ENCODE data around the gene GNG2.

Gene GNG2

DNA sequence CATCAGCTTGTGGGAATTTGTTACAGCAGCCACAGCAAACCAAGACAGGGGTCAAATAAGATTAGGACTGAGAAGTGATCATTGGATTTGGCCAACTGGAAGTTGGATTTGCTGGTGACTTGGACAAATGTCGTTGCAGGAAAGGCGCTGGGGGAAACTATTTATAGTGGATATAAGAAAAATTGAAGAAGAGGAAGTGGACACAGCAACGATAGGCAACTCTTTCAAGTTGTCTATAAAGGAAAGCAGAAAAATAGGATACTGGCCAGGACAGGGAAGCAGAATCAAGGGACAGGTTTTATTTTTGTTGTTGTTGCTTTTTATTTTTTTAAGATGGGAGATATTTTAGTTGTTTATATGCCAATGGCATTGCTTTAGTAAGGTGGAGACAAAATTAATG, 72.8 kb downstream of the GNG2 start:
- DNase-seq (ENCODE audit: low read depth) = no peak
- no peak overlapping the region for H3K4me3 ChIP-seq (ENCODE audit: control insufficient read depth, low read depth, low read length)
- TF ChIP-seq, protein P1, sequence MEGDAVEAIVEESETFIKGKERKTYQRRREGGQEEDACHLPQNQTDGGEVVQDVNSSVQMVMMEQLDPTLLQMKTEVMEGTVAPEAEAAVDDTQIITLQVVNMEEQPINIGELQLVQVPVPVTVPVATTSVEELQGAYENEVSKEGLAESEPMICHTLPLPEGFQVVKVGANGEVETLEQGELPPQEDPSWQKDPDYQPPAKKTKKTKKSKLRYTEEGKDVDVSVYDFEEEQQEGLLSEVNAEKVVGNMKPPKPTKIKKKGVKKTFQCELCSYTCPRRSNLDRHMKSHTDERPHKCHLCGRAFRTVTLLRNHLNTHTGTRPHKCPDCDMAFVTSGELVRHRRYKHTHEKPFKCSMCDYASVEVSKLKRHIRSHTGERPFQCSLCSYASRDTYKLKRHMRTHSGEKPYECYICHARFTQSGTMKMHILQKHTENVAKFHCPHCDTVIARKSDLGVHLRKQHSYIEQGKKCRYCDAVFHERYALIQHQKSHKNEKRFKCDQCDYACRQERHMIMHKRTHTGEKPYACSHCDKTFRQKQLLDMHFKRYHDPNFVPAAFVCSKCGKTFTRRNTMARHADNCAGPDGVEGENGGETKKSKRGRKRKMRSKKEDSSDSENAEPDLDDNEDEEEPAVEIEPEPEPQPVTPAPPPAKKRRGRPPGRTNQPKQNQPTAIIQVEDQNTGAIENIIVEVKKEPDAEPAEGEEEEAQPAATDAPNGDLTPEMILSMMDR (IDR thresholded peaks at IDR 0.05; ENCODE audit: control insufficient read depth, insufficient read depth, low read depth, low read length, missing control alignments) = no peak

DNA sequence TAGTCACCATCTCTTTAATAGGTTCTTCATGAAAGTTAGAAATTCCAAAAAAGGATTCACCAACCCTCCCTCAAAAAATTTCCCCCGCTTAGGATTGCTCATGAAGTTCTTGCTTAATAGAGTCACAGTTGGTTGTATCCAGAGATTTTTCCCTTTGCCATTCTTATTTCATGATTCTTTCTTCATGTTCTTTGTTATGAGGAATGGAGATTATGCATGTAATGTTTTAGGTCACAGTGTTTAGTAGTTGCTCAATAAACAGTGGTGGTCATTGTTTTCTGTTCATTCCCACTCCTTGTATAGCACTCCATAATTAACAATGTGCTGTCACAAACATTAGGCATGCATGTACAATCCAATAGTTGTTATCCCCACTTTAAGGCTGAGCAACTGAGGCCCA, 77.7 kb downstream of the GNG2 start:
- peak; percentile 2 for DNase-seq (ENCODE audit: low read depth)
- no peak overlapping the region for H3K4me3 ChIP-seq (ENCODE audit: control insufficient read depth, low read depth, low read length)
- TF ChIP-seq, protein P1 (IDR thresholded peaks at IDR 0.05; ENCODE audit: control insufficient read depth, insufficient read depth, low read depth, low read length, missing control alignments) = no peak

DNA sequence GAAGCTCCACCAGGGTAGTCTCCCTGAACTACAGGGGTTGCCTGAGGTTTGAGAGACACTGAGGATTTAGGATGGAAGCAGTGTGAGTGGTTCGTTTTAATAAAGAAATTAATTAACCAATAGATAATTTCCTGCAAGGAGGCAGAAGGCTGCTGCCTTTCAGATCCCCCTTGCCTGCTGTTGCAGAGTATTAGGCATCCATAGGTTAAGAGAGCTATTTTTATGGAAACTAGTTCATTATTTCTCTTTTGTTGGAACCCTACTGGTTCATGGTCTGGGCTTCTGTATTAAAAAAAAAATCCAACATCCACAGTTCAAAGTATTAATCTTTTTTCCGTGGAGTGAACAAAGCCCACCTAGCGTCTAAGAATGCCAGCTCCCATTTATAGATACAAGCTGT, 78.4 kb downstream of the GNG2 start:
- TF ChIP-seq, protein P1 (IDR thresholded peaks at IDR 0.05; ENCODE audit: control insufficient read depth, insufficient read depth, low read depth, low read length, missing control alignments) = no peak
- no peak for DNase-seq (ENCODE audit: low read depth)
- no peak overlapping the region for H3K4me3 ChIP-seq (ENCODE audit: control insufficient read depth, low read depth, low read length)

DNA sequence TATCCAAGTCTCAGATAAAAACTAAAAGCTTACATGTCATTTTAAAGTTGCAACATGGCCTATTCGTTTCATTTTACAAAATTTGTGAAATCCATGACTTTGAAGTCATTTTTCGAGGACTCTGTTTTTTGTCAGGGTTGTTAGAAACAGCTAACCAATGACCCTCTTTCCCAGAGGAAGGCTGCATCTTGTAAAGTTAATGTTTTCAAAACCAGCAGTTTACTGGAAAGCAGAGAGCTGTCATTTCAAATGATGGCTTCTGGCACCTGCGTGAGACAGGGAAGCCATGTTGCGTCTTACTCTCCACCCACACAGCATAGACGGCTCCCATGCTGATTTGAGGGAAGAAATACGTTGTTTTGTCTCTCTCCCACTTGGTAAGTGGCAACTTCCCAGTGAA, 78.8 kb downstream of the GNG2 start:
- DNase-seq (ENCODE audit: low read depth) = no peak
- TF ChIP-seq, protein P1 (IDR thresholded peaks at IDR 0.05; ENCODE audit: control insufficient read depth, insufficient read depth, low read depth, low read length, missing control alignments) = no peak
- H3K4me3 ChIP-seq (ENCODE audit: control insufficient read depth, low read depth, low read length) = no peak overlapping the region

DNA sequence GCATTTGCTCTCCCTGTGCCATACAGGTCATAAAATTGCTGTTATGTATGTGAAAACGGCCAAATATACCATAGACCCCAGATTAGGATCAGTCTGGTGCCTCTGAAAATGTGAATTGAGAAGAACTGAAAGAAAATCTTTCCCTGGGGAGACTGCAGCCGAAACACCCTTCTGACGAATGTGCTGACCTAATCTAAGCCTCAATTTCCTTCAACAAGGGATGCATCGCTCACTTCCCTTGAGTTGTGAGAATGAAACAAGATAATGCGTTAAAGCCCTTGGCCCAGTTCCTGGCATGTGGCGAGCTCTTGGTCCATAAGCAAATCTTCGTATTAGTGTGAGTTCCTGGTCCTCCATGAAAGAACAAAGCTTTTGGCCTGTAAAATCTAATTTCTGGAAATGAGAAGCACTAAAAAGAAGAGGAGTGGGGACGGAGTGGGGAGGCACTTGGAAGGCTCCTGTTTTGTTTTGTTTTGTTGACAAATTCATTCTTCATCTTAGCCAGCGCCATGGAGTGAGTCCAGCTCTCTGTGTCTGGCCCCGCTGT, 79.4 kb downstream of the GNG2 start:
- H3K4me3 ChIP-seq (ENCODE audit: control insufficient read depth, low read depth, low read length) = no peak overlapping the region
- TF ChIP-seq, protein P1 (IDR thresholded peaks at IDR 0.05; ENCODE audit: control insufficient read depth, insufficient read depth, low read depth, low read length, missing control alignments) = no peak
- no peak for DNase-seq (ENCODE audit: low read depth)

DNA sequence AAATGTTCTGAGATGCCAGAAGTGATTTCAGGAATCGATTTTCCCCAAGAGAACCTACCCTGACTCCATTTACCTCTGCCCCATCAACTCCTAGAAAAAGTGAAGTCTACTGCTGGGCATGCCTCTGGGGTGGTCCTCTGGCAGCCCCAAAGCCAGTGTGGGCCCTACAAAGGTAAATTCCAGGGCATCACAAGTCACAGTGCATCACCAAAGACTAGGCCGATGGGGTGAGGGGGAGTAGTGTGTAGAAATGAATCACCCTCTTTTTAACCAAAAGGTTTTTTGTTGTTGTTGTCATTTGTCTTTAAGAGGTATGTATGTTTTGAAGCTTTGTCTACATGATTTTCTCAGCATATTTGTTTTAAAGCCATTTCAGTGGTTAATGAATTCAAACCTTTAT, 82.6 kb downstream of the GNG2 start:
- no peak for DNase-seq (ENCODE audit: low read depth)
- H3K4me3 ChIP-seq (ENCODE audit: control insufficient read depth, low read depth, low read length) = no peak overlapping the region
- TF ChIP-seq, protein P1 (IDR thresholded peaks at IDR 0.05; ENCODE audit: control insufficient read depth, insufficient read depth, low read depth, low read length, missing control alignments) = no peak

DNA sequence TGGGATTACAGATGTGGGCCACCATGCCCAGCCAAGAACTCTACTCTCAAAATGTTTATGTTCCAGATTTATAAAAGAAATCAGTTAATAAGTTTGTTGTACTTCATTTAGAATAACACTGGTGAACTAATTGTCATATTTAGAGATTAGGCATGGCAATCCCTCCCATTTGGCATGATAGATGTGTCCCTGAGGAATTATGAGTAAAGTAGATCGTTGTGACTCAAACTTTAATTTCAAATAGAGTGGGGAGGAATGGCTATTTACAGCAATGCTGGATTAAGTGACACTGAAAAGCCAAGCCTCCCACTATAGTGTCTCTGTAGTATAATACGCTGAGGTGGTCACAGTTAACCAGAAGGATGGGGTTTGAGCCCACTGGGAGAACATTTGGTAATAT, 89.6 kb downstream of the GNG2 start:
- TF ChIP-seq, protein P1 (IDR thresholded peaks at IDR 0.05; ENCODE audit: control insufficient read depth, insufficient read depth, low read depth, low read length, missing control alignments) = no peak
- H3K4me3 ChIP-seq (ENCODE audit: control insufficient read depth, low read depth, low read length) = no peak overlapping the region
- DNase-seq (ENCODE audit: low read depth) = no peak

All from AG09309 (cell line).